NB4 (cell line): ENCODE measurements around the gene CBX2.

Source experiments
- POLR2A ChIP-seq: IDR thresholded peaks from 2 replicates; pipeline ENCODE4 v1.6.1; 2011; ENCODE audit warnings: mild to moderate bottlenecking; ENCODE audit not compliant: insufficient read length; ENCODE audit errors: extremely low read depth
- TF ChIP-seq, protein P1 (sequence below): IDR thresholded peaks from one replicate; pipeline ENCODE4 v1.5.1; 2012; ENCODE audit warnings: low read depth, low read length

DNA sequence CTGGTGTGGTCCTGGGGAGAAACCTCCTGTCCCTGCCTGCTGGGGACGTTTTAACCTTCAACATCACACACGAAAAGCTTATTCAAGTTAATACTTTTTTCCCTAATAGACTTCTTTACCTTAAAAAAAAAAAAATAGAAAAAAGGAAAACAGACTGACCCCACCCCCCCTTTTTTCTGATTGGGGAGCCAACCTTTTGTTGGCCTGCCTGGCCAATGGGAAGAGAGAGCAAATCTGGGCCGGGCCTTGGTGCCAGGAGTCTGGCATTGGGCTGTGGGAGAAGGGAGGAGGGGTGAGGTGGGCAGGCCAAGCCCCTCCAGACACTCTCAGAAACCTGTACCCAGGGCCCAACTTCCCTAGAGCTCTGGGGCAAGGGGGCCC lies 16.0 kb downstream of the CBX2 start:
- no peak for TF ChIP-seq POLR2A
- TF ChIP-seq, protein P1, sequence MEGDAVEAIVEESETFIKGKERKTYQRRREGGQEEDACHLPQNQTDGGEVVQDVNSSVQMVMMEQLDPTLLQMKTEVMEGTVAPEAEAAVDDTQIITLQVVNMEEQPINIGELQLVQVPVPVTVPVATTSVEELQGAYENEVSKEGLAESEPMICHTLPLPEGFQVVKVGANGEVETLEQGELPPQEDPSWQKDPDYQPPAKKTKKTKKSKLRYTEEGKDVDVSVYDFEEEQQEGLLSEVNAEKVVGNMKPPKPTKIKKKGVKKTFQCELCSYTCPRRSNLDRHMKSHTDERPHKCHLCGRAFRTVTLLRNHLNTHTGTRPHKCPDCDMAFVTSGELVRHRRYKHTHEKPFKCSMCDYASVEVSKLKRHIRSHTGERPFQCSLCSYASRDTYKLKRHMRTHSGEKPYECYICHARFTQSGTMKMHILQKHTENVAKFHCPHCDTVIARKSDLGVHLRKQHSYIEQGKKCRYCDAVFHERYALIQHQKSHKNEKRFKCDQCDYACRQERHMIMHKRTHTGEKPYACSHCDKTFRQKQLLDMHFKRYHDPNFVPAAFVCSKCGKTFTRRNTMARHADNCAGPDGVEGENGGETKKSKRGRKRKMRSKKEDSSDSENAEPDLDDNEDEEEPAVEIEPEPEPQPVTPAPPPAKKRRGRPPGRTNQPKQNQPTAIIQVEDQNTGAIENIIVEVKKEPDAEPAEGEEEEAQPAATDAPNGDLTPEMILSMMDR: no peak
